ENCODE data around the gene LDLRAD3.

The LDLRAD3 gene

DNA sequence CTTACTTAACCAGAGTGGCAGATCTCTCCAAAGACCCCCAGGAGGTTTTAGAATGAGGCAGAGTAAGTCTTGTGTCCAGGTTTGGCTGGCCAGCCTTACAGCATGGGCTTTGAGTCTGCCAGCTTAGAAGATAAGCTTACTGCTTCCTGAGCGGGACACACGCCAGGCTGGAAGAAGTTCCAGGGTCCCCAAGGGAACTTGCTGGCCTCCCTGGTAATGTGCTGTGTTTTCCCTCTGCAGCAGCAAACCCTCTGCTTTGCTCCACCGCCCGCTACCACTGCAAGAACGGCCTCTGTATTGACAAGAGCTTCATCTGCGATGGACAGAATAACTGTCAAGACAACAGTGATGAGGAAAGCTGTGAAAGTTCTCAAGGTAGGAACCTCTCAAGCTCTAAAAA is 154.2 kb downstream of the LDLRAD3 start:
- no peaks in the 10 kb centered on the region for H3K27me3 ChIP-seq (ENCODE audit: insufficient read depth, low read length, poor library complexity, severe bottlenecking)
- peaks cover 3% of the 10 kb centered on the region for H3K4me1 ChIP-seq (ENCODE audit: insufficient read depth, low read length, poor library complexity, severe bottlenecking)
- H3K9ac ChIP-seq (ENCODE audit: low read depth, low read length, poor library complexity, severe bottlenecking), result no peak overlapping the region
- no peak overlapping the region for H2AFZ ChIP-seq (ENCODE audit: low read length)
- no peaks in the 10 kb centered on the region for H3F3A ChIP-seq (ENCODE audit: low read depth)
- no peaks in the 10 kb centered on the region for H3K36me3 ChIP-seq (ENCODE audit: insufficient read depth, low read length)
- H3K9me3 ChIP-seq (ENCODE audit: insufficient read depth, low read depth, low read length), result peaks cover 6% of the 10 kb centered on the region; the same call in 1 of the 2 replicates
- no peak overlapping the region for H3K4me2 ChIP-seq (ENCODE audit: low read depth, low read length, poor library complexity, severe bottlenecking)
- no peaks in the 10 kb centered on the region for H4K20me1 ChIP-seq (ENCODE audit: insufficient read depth, low read length, poor library complexity, severe bottlenecking)
- no peaks in the 10 kb centered on the region for H3K79me2 ChIP-seq (ENCODE audit: insufficient read depth, low read length)
- no peak for TF ChIP-seq EZH2phosphoT487 (IDR thresholded peaks at IDR 0.05; ENCODE audit: borderline replicate concordance)
- TF ChIP-seq, protein P1, sequence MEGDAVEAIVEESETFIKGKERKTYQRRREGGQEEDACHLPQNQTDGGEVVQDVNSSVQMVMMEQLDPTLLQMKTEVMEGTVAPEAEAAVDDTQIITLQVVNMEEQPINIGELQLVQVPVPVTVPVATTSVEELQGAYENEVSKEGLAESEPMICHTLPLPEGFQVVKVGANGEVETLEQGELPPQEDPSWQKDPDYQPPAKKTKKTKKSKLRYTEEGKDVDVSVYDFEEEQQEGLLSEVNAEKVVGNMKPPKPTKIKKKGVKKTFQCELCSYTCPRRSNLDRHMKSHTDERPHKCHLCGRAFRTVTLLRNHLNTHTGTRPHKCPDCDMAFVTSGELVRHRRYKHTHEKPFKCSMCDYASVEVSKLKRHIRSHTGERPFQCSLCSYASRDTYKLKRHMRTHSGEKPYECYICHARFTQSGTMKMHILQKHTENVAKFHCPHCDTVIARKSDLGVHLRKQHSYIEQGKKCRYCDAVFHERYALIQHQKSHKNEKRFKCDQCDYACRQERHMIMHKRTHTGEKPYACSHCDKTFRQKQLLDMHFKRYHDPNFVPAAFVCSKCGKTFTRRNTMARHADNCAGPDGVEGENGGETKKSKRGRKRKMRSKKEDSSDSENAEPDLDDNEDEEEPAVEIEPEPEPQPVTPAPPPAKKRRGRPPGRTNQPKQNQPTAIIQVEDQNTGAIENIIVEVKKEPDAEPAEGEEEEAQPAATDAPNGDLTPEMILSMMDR (conservative IDR thresholded peaks at IDR 0.05; ENCODE audit: low read length), result no peak
- H3K4me3 ChIP-seq (ENCODE audit: low read length, poor library complexity, severe bottlenecking), result no peak overlapping the region
- no peaks in the 10 kb centered on the region for H3K9me2 ChIP-seq (replicated peaks; ENCODE audit: low read depth, low read length)

DNA sequence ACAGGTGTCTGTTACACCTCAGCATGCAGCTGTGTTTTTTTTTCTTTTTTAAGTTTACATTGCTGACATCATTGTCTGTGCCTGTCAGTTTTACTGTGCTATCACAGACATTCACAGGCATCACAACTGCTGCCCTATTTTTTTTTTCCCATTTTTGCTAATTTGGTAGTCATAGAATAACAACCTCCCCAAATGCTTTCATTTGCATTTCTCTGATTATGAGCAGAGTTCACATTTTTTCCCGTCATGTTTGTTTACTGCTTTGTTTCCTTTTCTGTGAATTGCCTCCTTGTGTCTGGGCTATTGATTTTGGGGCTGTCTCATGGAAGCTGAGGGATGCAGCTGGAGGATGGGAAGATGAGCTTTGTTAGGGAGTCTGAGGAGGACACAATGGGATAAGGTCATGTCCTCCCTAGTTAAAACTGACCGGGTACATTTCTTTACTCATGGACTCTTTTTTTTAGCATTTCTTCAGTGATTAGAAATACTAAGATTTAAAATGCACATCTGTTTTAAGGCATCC is 155.1 kb downstream of the LDLRAD3 start:
- Histone ChIP-seq H3F3A (ENCODE audit: low read depth) (no peaks in the 10 kb centered on the region), H3K9me2 (replicated peaks; ENCODE audit: low read depth, low read length) (no peaks in the 10 kb centered on the region), H3K36me3 (ENCODE audit: insufficient read depth, low read length) (no peaks in the 10 kb centered on the region), H3K79me2 (ENCODE audit: insufficient read depth, low read length) (no peaks in the 10 kb centered on the region), H3K9ac (ENCODE audit: low read depth, low read length, poor library complexity, severe bottlenecking) (no peak overlapping the region), H2AFZ (ENCODE audit: low read length) (no peak overlapping the region), H3K9me3 (ENCODE audit: insufficient read depth, low read depth, low read length) (no peaks in the 10 kb centered on the region), H3K4me2 (ENCODE audit: low read depth, low read length, poor library complexity, severe bottlenecking) (no peak overlapping the region), H3K27me3 (ENCODE audit: insufficient read depth, low read length, poor library complexity, severe bottlenecking) (no peaks in the 10 kb centered on the region), H3K4me1 (ENCODE audit: insufficient read depth, low read length, poor library complexity, severe bottlenecking) (peaks cover 3% of the 10 kb centered on the region), H3K4me3 (ENCODE audit: low read length, poor library complexity, severe bottlenecking) (no peak overlapping the region), H4K20me1 (ENCODE audit: insufficient read depth, low read length, poor library complexity, severe bottlenecking) (no peaks in the 10 kb centered on the region)
- TF ChIP-seq, protein P1 (conservative IDR thresholded peaks at IDR 0.05; ENCODE audit: low read length), result no peak
- TF ChIP-seq EZH2phosphoT487 (IDR thresholded peaks at IDR 0.05; ENCODE audit: borderline replicate concordance), result no peak

DNA sequence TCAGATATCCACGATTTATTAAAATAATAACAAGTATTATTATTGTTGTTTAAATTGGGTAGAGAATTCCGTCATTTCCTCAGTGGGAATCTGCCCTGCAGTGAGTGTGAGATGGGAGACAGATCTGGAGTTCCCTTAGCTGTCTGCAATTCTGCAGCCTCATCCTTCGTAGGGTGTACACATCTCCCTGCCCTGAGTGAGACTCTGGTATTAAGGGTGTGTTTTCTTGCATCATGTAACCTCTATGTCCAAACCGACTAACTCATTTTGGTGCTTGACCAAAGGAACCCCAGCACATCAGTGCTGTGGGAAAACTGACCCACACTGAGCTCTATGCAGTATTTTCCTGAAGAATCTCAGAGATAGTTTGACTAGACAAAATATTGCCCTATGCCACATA is 157.6 kb downstream of the LDLRAD3 start:
- Histone ChIP-seq H3K27me3 (ENCODE audit: insufficient read depth, low read length, poor library complexity, severe bottlenecking) (no peaks in the 10 kb centered on the region), H3K9ac (ENCODE audit: low read depth, low read length, poor library complexity, severe bottlenecking) (no peak overlapping the region), H3K9me3 (ENCODE audit: insufficient read depth, low read depth, low read length) (no peaks in the 10 kb centered on the region), H3K4me3 (ENCODE audit: low read length, poor library complexity, severe bottlenecking) (no peak overlapping the region), H3K79me2 (ENCODE audit: insufficient read depth, low read length) (no peaks in the 10 kb centered on the region), H2AFZ (ENCODE audit: low read length) (no peak overlapping the region), H3K9me2 (replicated peaks; ENCODE audit: low read depth, low read length) (no peaks in the 10 kb centered on the region), H3K4me2 (ENCODE audit: low read depth, low read length, poor library complexity, severe bottlenecking) (no peak overlapping the region), H4K20me1 (ENCODE audit: insufficient read depth, low read length, poor library complexity, severe bottlenecking) (no peaks in the 10 kb centered on the region), H3F3A (ENCODE audit: low read depth) (no peaks in the 10 kb centered on the region), H3K36me3 (ENCODE audit: insufficient read depth, low read length) (no peaks in the 10 kb centered on the region), H3K4me1 (ENCODE audit: insufficient read depth, low read length, poor library complexity, severe bottlenecking) (peaks cover 3% of the 10 kb centered on the region)
- no peak for TF ChIP-seq EZH2phosphoT487 (IDR thresholded peaks at IDR 0.05; ENCODE audit: borderline replicate concordance)
- TF ChIP-seq, protein P1 (conservative IDR thresholded peaks at IDR 0.05; ENCODE audit: low read length), result no peak

All from Loucy (cell line).